Cardiac muscle cell (in vitro differentiated cells and primary cell): ENCODE data around the gene PSMC3. TPM values are rescaled to one million over a fixed set of nuclear protein-coding genes. Genes with fewer than 3 reads are reported as not detected.

ENCODE experiments used
- DNase-seq, 2 donors: peaks; one replicate each; pipeline versions ENCODE4 v3.0.0 to v3.0.0-alpha.2; 2010 to 2017; ENCODE audit warnings: low read depth in 1 of 2, low spot score in 1 of 2
- H3K27ac ChIP-seq: fragments of 200-600 bp; sonication (generic); 2 replicates; pipeline ENCODE4 v1.5.1; 2016
- H3K27me3 ChIP-seq: fragments of 200-600 bp; sonication (generic); 2 replicates; pipeline ENCODE4 v1.6.0; 2016; ENCODE audit warnings: control low read depth
- H3K36me3 ChIP-seq: fragments of 200-600 bp; sonication (generic); 2 replicates; pipeline ENCODE4 v1.5.1; 2016; ENCODE audit warnings: control low read depth
- H3K4me1 ChIP-seq: fragments of 200-600 bp; sonication (generic); 2 replicates; pipeline ENCODE4 v1.8.1; 2017; ENCODE audit warnings: low read depth, mild to moderate bottlenecking, mixed run types
- H3K4me3 ChIP-seq: fragments of 200-600 bp; sonication (generic); 2 replicates; pipeline ENCODE4 v1.5.1; 2016; ENCODE audit warnings: mild to moderate bottlenecking
- H3K9me3 ChIP-seq: fragments of 200-600 bp; sonication (generic); 2 replicates; pipeline ENCODE4 v1.5.1; 2017; ENCODE audit warnings: low read depth, mild to moderate bottlenecking, control low read depth
- polyA plus RNA-seq: library from polyadenylated mRNA; unstranded; fragments of >200 nt; fragmentation: Nextera tagmentation; extraction: Ambion mirVana; gene quantifications from 2 replicates; pipeline ENCODE4 v1.2.1, GENCODE V29; 2016
- total RNA-seq: library from RNA; depleted of rRNA; stranded (reverse); fragments of >200 nt; gene quantifications from 2 replicates; pipeline ENCODE4 v1.2.3, GENCODE V29; 2016
- TF ChIP-seq, protein P1 (sequence below): IDR thresholded peaks from 2 replicates; pipeline ENCODE4 v1.5.1; 2012; ENCODE audit warnings: low read depth, mild to moderate bottlenecking, low read length

Gene PSMC3
- total and polyA plus RNA-seq, 2 experiments from 2014 or later: 107 to 236 TPM

DNA sequence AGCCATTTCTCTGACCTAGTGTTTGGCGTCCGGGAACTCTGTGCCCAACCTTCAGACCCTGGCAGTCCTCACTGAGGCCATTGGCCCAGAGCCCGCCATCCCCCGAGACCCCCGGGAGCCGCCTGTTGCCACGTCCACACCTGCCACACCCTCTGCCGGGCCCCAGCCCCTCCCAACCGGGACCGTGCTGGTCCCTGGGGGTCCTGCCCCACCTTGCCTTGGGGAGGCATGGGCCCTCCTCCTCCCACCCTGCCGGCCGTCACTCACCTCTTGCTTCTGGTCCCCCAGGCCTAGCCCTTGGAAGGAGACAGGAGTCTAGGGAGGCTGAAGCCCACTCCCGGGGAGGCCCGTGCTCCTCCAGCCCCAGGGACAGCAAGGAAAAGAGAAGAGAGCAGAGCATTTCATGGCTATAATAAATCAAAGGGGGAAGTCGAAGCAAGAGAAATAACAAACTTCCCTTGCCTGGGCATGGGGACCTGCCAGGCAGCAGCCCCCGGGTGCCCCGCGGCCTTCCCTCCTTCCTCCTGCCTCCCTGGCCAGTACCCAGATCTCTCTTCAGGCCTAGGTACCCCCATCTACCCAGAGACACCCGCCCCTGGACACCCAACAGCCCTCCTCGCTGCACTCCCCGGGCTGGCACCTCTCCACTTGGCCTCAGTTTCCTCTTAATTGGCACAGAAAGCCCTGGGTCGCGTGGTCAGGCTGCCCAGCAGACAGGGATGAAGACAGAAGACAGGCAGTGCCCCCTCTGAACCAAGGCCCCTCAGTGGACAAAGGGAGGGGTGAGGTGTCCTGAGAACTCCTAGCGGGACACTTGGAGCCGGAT, 30.8 kb downstream of the PSMC3 start:
- TF ChIP-seq, protein P1, sequence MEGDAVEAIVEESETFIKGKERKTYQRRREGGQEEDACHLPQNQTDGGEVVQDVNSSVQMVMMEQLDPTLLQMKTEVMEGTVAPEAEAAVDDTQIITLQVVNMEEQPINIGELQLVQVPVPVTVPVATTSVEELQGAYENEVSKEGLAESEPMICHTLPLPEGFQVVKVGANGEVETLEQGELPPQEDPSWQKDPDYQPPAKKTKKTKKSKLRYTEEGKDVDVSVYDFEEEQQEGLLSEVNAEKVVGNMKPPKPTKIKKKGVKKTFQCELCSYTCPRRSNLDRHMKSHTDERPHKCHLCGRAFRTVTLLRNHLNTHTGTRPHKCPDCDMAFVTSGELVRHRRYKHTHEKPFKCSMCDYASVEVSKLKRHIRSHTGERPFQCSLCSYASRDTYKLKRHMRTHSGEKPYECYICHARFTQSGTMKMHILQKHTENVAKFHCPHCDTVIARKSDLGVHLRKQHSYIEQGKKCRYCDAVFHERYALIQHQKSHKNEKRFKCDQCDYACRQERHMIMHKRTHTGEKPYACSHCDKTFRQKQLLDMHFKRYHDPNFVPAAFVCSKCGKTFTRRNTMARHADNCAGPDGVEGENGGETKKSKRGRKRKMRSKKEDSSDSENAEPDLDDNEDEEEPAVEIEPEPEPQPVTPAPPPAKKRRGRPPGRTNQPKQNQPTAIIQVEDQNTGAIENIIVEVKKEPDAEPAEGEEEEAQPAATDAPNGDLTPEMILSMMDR: no peak
- peaks cover 21% of the 10 kb centered on the region for H3K4me1 ChIP-seq
- no peak for DNase-seq

DNA sequence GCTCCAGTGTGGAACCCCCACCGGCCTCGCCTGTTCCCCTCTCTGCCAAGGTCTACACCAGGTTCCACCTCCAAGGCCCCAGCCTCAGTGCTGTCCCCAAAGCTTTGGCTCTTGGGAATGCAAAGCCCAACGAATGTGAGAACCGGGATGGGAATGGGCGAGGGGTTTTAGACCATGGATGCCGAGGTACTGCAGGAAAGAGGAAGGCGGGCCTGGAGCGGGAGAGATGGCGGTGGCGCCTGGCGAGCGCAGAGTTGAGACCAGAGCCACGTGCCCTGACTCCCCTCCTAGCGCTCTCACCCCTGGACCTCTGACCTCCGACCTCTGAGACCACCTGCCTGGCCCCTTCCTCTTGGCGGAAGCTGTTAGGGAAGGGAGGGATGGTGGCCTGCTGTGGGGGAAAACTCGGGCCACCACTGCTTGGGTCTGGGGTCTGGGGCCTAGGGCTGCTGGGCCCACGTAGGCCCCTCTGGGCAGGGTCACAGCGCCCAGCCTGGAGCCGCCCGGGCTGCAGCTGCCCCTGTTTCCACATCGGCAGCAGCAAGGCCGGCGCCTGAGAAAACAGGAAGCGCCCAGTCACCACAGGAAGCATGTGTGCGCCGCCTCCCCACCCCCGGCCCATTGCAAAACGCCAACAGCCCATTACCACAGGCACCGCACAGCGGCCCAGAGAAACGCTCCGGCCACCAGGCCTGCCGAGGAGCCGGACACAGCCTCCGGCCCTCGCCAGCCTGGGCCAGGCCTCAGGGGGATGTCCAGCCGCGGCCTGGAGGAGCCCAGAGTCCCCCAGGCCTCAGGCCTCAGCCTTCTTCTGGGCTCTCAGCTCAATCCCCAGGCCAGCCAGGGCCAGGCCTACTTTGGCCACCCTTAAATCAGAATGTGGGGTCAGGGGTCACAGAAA, 31.7 kb downstream of the PSMC3 start:
- Histone ChIP-seq H3K4me3 (no peak overlapping the region), H3K27me3 (no peaks in the 10 kb centered on the region), H3K27ac (peak overlapping the region; percentile 78), H3K9me3 (no peaks in the 10 kb centered on the region), H3K4me1 (peaks cover 15% of the 10 kb centered on the region), H3K36me3 (no peaks in the 10 kb centered on the region)
- TF ChIP-seq, protein P1: no peak
- DNase-seq: peak in 1 of 2 donors; percentile 90

More for the DNA sequence above, 30.8 kb downstream of the PSMC3 start:
- Histone ChIP-seq H3K9me3 (no peaks in the 10 kb centered on the region), H3K27me3 (no peaks in the 10 kb centered on the region), H3K36me3 (no peaks in the 10 kb centered on the region), H3K27ac (no peak overlapping the region), H3K4me3 (no peak overlapping the region)

DNA sequence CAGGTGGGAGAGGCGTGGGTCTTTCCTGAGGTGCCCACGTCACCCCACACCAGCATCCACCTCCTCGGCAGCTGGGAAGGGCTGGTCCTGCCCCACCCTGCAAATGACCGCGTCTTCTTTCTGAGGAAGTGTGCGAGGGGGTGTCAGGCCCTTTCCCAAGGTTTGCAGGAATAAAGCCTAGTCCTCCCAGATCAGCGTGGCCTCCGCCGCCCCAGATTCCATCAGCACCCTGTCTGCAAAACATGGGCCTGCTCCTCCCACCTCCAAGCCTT, 32.3 kb downstream of the PSMC3 start:
- Histone ChIP-seq H3K4me1 (peaks cover 15% of the 10 kb centered on the region), H3K4me3 (no peak overlapping the region), H3K9me3 (no peaks in the 10 kb centered on the region), H3K27ac (peak overlapping the region; percentile 78), H3K27me3 (no peaks in the 10 kb centered on the region), H3K36me3 (no peaks in the 10 kb centered on the region)
- no peak for DNase-seq
- TF ChIP-seq, protein P1: no peak

DNA sequence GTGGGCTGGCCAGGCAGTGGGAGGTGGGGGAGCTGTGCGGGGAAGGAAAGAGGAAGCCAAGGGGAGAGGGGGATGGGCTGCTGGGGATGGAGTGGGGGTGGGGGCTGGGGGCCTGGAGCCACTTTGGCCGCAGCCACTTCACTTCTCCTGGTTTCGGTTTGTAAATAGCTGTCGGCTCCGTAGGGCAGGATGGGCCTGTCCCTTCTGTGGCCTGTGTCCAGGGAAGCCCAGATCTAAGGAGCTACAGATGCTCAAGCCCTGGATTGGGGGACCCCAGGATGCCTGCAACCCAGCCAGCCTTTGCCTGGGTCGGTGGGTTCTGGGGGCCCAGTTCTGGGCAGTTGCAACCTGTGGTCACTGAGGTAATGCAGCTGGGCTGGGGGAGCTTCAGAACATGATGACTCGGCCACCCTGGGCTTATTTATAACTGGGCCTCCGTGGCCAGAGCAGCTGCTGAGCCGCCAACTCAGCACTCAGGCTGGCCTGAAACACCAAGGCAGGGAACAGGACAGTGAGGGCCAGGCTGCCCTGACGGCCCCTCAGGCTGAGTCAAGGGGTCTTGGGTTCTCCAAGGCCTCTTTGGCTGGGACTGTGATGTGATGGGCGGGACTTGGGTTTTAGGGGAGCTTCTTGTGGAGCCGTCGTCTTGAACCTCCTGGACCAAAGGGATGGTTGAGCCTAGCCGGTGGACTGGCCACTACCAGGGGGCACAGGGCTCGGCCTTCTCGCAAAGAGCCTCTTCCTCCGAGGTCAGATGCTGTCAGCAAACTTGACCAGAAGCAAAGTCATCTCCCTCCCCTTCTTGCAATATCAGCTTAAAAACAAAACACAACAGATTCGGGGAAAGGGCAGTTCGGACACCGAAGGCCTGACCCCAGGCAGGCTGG, 32.8 kb downstream of the PSMC3 start:
- TF ChIP-seq, protein P1: no peak
- H3K4me1 ChIP-seq: peaks cover 15% of the 10 kb centered on the region
- H3K27me3 ChIP-seq: no peaks in the 10 kb centered on the region
- no peaks in the 10 kb centered on the region for H3K36me3 ChIP-seq
- H3K4me3 ChIP-seq: no peak overlapping the region
- peak overlapping the region; percentile 78 for H3K27ac ChIP-seq
- peak; percentile 35 to 41 for DNase-seq
- H3K9me3 ChIP-seq: no peaks in the 10 kb centered on the region

DNA sequence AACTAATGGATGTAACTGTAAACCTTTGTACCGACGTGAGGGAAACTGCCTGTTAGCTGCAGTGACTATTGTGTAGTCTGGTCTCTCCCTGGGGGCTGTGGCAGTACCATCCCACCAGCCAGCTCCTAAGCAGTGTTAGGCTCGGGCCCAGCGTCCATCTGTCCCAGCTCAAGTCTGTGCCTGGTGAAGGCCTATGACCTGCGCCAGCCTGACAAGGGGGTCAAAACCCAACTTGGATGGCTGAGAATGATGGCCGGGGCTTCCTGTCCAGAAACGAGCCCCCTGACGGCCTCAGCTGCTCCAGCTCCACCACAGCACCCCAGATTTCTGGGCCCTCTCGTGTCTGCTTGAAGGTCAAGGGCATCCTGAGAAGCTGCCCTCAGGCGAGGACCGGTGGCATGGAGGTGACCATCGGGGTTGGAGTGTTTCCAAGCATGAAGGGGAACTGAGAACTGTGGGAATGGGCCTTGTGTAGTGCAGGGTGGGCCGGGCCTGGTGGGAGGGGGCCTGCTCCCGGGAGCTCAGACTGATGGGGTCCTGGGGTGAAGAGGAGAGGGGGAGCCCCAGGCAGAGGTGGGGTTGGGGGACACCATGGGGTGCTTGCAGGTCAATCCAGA, 33.6 kb downstream of the PSMC3 start:
- TF ChIP-seq, protein P1: no peak
- Histone ChIP-seq H3K27me3 (no peaks in the 10 kb centered on the region), H3K4me3 (no peak overlapping the region), H3K36me3 (no peaks in the 10 kb centered on the region), H3K9me3 (no peaks in the 10 kb centered on the region), H3K27ac (peak overlapping the region; percentile 78), H3K4me1 (peaks cover 15% of the 10 kb centered on the region)
- DNase-seq: no peak
